Esophagus squamous epithelium (tissue), 5 donors: ENCODE measurements around the gene EXPH5. TPM values are rescaled to one million over a fixed set of nuclear protein-coding genes. Genes with fewer than 3 reads are reported as not detected.

Experiments used
- DNase-seq: peaks from one replicate; lab custom pipeline; 2025; lab: John Stamatoyannopoulos, UW
- H3K27ac ChIP-seq, 4 donors: fragments of 200-600 bp; sonication (generic); one replicate each; pipeline ENCODE4 v1.5.1; 2016 to 2019; ENCODE audit warnings: mild to moderate bottlenecking in 1 of 4
- H3K27me3 ChIP-seq, 4 donors: fragments of 200-600 bp; sonication (generic); 1 replicate in 3 of 4; 2 replicates in 1 of 4; pipeline versions ENCODE4 v1.5.1 to v1.6.0; 2017 to 2021; ENCODE audit warnings: antibody characterized with exemption in 1 of 4
- H3K36me3 ChIP-seq, 3 donors: fragments of 200-600 bp; sonication (generic); one replicate each; pipeline ENCODE4 v1.5.1; 2016 to 2019
- H3K4me1 ChIP-seq, 3 donors: fragments of 200-600 bp; sonication (generic); one replicate each; pipeline ENCODE4 v1.5.1; 2017 to 2019
- H3K4me3 ChIP-seq, 4 donors: fragments of 200-600 bp; sonication (generic); 1 replicate in 3 of 4; 2 replicates in 1 of 4; pipeline ENCODE4 v1.5.1; 2016 to 2019; ENCODE audit warnings: mild to moderate bottlenecking in 2 of 4, moderate library complexity in 1 of 4
- H3K9me3 ChIP-seq, 3 donors: fragments of 200-600 bp; sonication (generic); one replicate each; pipeline ENCODE4 v1.5.1; 2016 to 2019
- POLR2A ChIP-seq, 4 donors: fragments of 450-650 bp; IDR thresholded peaks; one replicate each; pipeline ENCODE4 v1.6.1; 2017; ENCODE audit warnings: antibody characterized with exemption in 4 of 4, mild to moderate bottlenecking in 4 of 4, moderate library complexity in 3 of 4
- WGBS, 2 donors: methylation state at CpG; one replicate each; pipeline ENCODE4 v1.1.5; 2018; 5-methylcytosine and 5-hydroxymethylcytosine counted together
- intact Hi-C: fragments of 100-400 bp; cut with DNase I; formaldehyde crosslinking; loops from one replicate; pipeline ENCODE4 v1.15.0; 2022
- total RNA-seq, 4 donors: library from RNA; depleted of rRNA; stranded (reverse); fragments of >200 nt; gene quantifications; one replicate each; pipeline ENCODE4 v1.1.0, GENCODE V29; 2016
- TF ChIP-seq, protein P1 (sequence below), 6 experiments: fragments of 450-650 bp in 4 of 6; fragments of 200-600 bp in 2 of 6; sonication (generic) in 2 of 6; IDR thresholded peaks; one replicate each; pipeline ENCODE4 v1.5.1; 2016 to 2019; ENCODE audit warnings: antibody characterized with exemption in 6 of 6, mild to moderate bottlenecking in 4 of 6, moderate library complexity in 4 of 6
- donor health status: DM: yes; HTN: yes; CAD: no.

Gene EXPH5
- total RNA-seq, 4 donors from 2014 or later: 23.4 to 36.7 (median 26.7) TPM

DNA sequence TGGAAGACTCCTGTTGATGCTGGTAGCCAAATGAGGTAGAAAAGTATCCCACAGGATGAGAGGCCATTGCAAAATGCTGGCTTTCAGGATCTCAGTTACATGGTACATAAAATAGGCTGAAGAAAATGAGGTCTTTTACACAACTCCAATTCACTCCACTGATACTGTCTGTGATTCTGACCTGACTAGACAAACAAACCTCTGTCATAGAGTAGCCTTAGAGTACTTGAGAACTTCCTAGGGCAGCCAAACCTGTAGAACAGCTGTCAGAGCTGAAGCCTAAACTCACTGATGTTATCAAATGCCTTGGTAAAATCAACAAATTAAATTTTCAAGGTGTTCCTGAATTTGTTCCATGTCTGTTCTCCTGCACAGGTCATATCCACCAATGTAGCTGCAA lies 69.1 kb downstream of the EXPH5 start:
- Histone ChIP-seq H3K9me3 (no peaks in the 10 kb centered on the region), H3K27ac (peak overlapping the region in 2 of 4 donors; percentile 33 to 50), H3K4me3 (no peak overlapping the region), H3K27me3 (no peaks in the 10 kb centered on the region), H3K4me1 (peaks cover 0 to 24% (median 0%) of the 10 kb centered on the region in 3 donors), H3K36me3 (peaks cover 0 to 72% (median 4%) of the 10 kb centered on the region in 3 donors)
- DNase-seq: no peak
- intact Hi-C loops: no loop called here
- no peak for TF ChIP-seq POLR2A (IDR thresholded peaks at IDR 0.05)
- TF ChIP-seq, protein P1, sequence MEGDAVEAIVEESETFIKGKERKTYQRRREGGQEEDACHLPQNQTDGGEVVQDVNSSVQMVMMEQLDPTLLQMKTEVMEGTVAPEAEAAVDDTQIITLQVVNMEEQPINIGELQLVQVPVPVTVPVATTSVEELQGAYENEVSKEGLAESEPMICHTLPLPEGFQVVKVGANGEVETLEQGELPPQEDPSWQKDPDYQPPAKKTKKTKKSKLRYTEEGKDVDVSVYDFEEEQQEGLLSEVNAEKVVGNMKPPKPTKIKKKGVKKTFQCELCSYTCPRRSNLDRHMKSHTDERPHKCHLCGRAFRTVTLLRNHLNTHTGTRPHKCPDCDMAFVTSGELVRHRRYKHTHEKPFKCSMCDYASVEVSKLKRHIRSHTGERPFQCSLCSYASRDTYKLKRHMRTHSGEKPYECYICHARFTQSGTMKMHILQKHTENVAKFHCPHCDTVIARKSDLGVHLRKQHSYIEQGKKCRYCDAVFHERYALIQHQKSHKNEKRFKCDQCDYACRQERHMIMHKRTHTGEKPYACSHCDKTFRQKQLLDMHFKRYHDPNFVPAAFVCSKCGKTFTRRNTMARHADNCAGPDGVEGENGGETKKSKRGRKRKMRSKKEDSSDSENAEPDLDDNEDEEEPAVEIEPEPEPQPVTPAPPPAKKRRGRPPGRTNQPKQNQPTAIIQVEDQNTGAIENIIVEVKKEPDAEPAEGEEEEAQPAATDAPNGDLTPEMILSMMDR (IDR thresholded peaks at IDR 0.05): no peak

DNA sequence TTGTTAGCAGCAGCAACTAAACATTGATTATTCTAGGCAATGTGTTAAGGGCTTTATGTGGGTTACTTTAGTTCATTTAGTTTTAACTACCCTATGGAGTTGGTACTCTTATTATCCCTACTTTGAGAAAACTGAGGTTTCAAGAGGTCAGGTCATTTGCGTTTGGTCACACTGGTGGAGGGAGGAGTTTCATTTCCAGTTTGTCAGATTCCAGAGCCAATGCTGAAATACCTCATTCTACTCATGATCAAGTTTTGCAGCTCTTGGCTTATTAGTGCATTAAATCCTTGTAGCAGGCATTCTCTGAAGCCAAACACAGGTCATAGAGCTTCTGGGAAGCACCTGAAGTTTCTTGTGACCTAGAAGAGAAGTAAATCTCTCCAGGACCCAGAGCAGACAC lies 71.2 kb downstream of the EXPH5 start:
- Histone ChIP-seq H3K27me3 (no peaks in the 10 kb centered on the region), H3K27ac (peak overlapping the region in 3 of 4 donors; percentile 3 to 50 (median 33)), H3K9me3 (no peaks in the 10 kb centered on the region), H3K36me3 (peaks cover 0 to 74% (median 4%) of the 10 kb centered on the region in 3 donors), H3K4me3 (no peak overlapping the region), H3K4me1 (peaks cover 0 to 24% (median 0%) of the 10 kb centered on the region in 3 donors)
- 45 to 46% methylated on average over 1 of the region's 1 CpG for WGBS, 2 donors
- no peak for DNase-seq
- TF ChIP-seq POLR2A (IDR thresholded peaks at IDR 0.05): no peak
- intact Hi-C loops: no loop called here

DNA sequence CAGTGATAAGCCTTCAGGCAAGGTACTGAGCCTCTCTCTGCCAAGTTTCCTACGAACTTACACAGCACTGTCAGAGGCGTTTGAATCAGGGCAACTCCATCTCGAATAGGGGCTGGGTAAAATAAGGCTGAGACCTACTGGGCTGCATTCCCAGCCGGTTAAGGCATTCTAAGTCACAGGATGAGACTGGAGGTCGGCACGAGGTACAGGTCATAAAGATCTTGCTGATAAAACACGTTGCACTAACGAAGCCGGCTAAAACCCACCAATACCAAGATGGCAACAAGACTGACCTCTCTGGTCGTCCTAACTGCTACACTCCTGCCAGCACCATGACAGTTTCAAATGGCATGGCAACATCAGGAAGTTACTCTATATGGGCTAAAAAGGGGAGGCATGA lies 75.0 kb downstream of the EXPH5 start:
- intact Hi-C loops: no loop called here
- Histone ChIP-seq H3K36me3 (peaks cover 0 to 80% (median 0%) of the 10 kb centered on the region in 3 donors), H3K4me3 (no peak overlapping the region), H3K4me1 (peaks cover 0 to 9% (median 0%) of the 10 kb centered on the region in 3 donors), H3K27ac (no peak overlapping the region), H3K27me3 (no peaks in the 10 kb centered on the region), H3K9me3 (no peaks in the 10 kb centered on the region)
- no peak for DNase-seq
- no peak for TF ChIP-seq POLR2A (IDR thresholded peaks at IDR 0.05)
- TF ChIP-seq, protein P1 (IDR thresholded peaks at IDR 0.05): no peak
- 64 to 89% methylated on average over 7 to 8 of the region's 10 CpGs for WGBS, 2 donors

DNA sequence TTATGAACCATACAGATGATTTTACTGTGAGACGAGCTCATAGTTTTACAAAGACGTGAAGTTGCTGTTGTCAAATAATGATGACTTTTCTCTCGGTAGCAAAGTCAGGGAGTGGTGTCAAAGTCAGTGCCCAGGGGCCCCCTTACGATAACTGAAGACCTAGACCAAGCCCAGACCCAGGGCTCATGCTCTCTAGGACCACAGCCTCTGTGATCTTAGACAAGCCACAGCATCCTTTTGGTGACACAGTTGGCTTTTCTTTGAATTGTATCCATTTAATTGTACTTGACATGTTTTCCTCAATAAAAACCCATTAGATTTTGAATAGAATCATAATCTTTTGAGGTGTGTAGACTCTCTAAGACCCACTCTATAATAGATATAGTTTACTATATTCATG lies 77.4 kb downstream of the EXPH5 start:
- no peak for DNase-seq
- H3K27me3 ChIP-seq: no peaks in the 10 kb centered on the region
- intact Hi-C loops: no loop called here
- no peak overlapping the region for H3K27ac ChIP-seq
- no peak overlapping the region for H3K4me3 ChIP-seq
- H3K9me3 ChIP-seq: no peaks in the 10 kb centered on the region
- TF ChIP-seq POLR2A (IDR thresholded peaks at IDR 0.05): no peak
- TF ChIP-seq, protein P1 (IDR thresholded peaks at IDR 0.05): no peak
- H3K4me1 ChIP-seq: no peaks in the 10 kb centered on the region
- peaks cover 0 to 94% (median 0%) of the 10 kb centered on the region in 3 donors for H3K36me3 ChIP-seq
- WGBS, 2 donors: 95 to 98% methylated on average over 4 of the region's 4 CpGs

DNA sequence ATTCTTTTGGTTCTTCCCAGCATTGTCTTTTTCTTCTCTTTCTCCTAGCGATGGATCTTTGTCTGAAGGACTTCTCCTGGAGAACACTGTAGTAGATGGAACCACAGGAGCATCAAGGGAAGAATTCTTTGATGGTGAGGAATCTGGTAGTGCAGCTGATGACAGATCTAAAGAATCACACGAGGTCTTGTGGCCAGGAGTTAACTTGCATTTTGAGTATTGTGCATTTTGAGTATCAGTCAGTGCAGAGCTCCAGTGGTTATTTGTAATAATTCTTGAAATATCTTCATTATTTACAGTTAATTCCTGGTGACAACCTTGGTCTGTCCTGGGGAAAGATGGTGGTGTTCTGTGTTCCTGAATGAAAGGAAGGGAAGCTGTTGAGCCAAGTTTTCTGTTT lies 80.9 kb downstream of the EXPH5 start:
- intact Hi-C loops: no loop called here
- Histone ChIP-seq H3K4me1 (peaks cover 0 to 9% (median 0%) of the 10 kb centered on the region in 3 donors), H3K36me3 (peaks cover 0 to 77% (median 0%) of the 10 kb centered on the region in 3 donors), H3K27me3 (no peaks in the 10 kb centered on the region), H3K4me3 (no peak overlapping the region), H3K27ac (no peak overlapping the region), H3K9me3 (no peaks in the 10 kb centered on the region)
- no peak for DNase-seq
- TF ChIP-seq POLR2A (IDR thresholded peaks at IDR 0.05): no peak
- TF ChIP-seq, protein P1 (IDR thresholded peaks at IDR 0.05): no peak
- WGBS, 2 donors: 72 to 93% methylated on average over 2 of the region's 2 CpGs
